Measurements from ENCODE around the gene DIPK1A. TPM values are rescaled to one million over a fixed set of nuclear protein-coding genes. Genes with fewer than 3 reads are reported as not detected.
"Not testable (repeated sequence)": the region's sequence is repeated elsewhere in the genome, so short reads cannot be mapped to it uniquely, and the experiment has no call there.

The DIPK1A gene
- total RNA-seq, 2 donors from 2014 or later: 10.8 to 18.3 TPM

- no peak for TF ChIP-seq CTCF (IDR thresholded peaks at IDR 0.05)
Observed at GRCh38 chr1:92972409-92973129, 11.3 kb upstream of the DIPK1A start.

GRCh38 chr1:92971932-92972331, 10.7 kb upstream of the DIPK1A start:
- not testable (repeated sequence) for ATAC-seq (ENCODE audit: insufficient number of reproducible peaks, low FRiP score, low read depth); H3K27me3 ChIP-seq (replicated peaks; ENCODE audit: insufficient read depth); H3K9me3 ChIP-seq; H3K27ac ChIP-seq; DNase-seq (ENCODE audit: low spot score); H3K36me3 ChIP-seq; H3K4me3 ChIP-seq; H3K4me1 ChIP-seq (ENCODE audit: control insufficient read depth in 1 of 2, low read depth in 2 of 2)

More at GRCh38 chr1:92972409-92973129, 11.3 kb upstream of the DIPK1A start:
- no peaks in the 10 kb centered on the region for H3K36me3 ChIP-seq
- DNase-seq (ENCODE audit: low spot score) (no peak), ATAC-seq (ENCODE audit: insufficient number of reproducible peaks, low FRiP score, low read depth) (no peak)
- no peaks in the 10 kb centered on the region for H3K9me3 ChIP-seq
- H3K4me3 ChIP-seq: no peak overlapping the region
- H3K27ac ChIP-seq: no peak overlapping the region
- peaks cover 5 to 9% of the 10 kb centered on the region in 2 donors for H3K4me1 ChIP-seq (ENCODE audit: control insufficient read depth in 1 of 2, low read depth in 2 of 2)
- H3K27me3 ChIP-seq (replicated peaks; ENCODE audit: insufficient read depth): no peaks in the 10 kb centered on the region

GRCh38 chr1:92970990-92971689, 9.9 kb upstream of the DIPK1A start:
- ATAC-seq (ENCODE audit: insufficient number of reproducible peaks, low FRiP score, low read depth) (no peak), DNase-seq (ENCODE audit: low spot score) (no peak)
- Histone ChIP-seq H3K27ac (no peak overlapping the region), H3K9me3 (no peaks in the 10 kb centered on the region), H3K4me1 (ENCODE audit: control insufficient read depth in 1 of 2, low read depth in 2 of 2) (peaks cover 5 to 9% of the 10 kb centered on the region in 2 donors), H3K36me3 (no peaks in the 10 kb centered on the region), H3K4me3 (no peak overlapping the region), H3K27me3 (replicated peaks; ENCODE audit: insufficient read depth) (no peaks in the 10 kb centered on the region)
- TF ChIP-seq CTCF (IDR thresholded peaks at IDR 0.05): no peak

GRCh38 chr1:92969517-92969916, 8.3 kb upstream of the DIPK1A start:
- Histone ChIP-seq H3K4me3 (no peak overlapping the region), H3K4me1 (ENCODE audit: control insufficient read depth in 1 of 2, low read depth in 2 of 2) (peaks cover 5 to 9% of the 10 kb centered on the region in 2 donors)

GRCh38 chr1:92968138-92969032, 7.1 kb upstream of the DIPK1A start:
- Histone ChIP-seq H3K36me3 (no peaks in the 10 kb centered on the region), H3K9me3 (no peaks in the 10 kb centered on the region), H3K4me3 (no peak overlapping the region), H3K4me1 (ENCODE audit: control insufficient read depth in 1 of 2, low read depth in 2 of 2) (peaks cover 5 to 9% of the 10 kb centered on the region in 2 donors), H3K27me3 (replicated peaks; ENCODE audit: insufficient read depth) (no peaks in the 10 kb centered on the region), H3K27ac (no peak overlapping the region)
- no peak for DNase-seq (ENCODE audit: low spot score)
- no peak for ATAC-seq (ENCODE audit: insufficient number of reproducible peaks, low FRiP score, low read depth)
- peak; percentile 10 for TF ChIP-seq CTCF (IDR thresholded peaks at IDR 0.05)

More at GRCh38 chr1:92969517-92969916, 8.3 kb upstream of the DIPK1A start:
- no peaks in the 10 kb centered on the region for H3K27me3 ChIP-seq (replicated peaks; ENCODE audit: insufficient read depth)
- no peak for TF ChIP-seq CTCF (IDR thresholded peaks at IDR 0.05)
- DNase-seq (ENCODE audit: low spot score) (no peak), ATAC-seq (ENCODE audit: insufficient number of reproducible peaks, low FRiP score, low read depth) (no peak)
- H3K36me3 ChIP-seq: no peaks in the 10 kb centered on the region
- no peaks in the 10 kb centered on the region for H3K9me3 ChIP-seq
- H3K27ac ChIP-seq: no peak overlapping the region

Data from thoracic aorta (tissue), 2 donors.